GM20431 (cell line): ENCODE data around the gene DENND2C.

Experiments used
- in situ Hi-C: fragments of 300-500 bp; cut with MseI, MboI; formaldehyde crosslinking; loops from one replicate; pipeline ENCODE4 v1.15.0; 2020; ENCODE audit warnings: low sequenced_read_pairs; ENCODE audit not compliant: unreplicated experiment

DENND2C gene

DNA sequence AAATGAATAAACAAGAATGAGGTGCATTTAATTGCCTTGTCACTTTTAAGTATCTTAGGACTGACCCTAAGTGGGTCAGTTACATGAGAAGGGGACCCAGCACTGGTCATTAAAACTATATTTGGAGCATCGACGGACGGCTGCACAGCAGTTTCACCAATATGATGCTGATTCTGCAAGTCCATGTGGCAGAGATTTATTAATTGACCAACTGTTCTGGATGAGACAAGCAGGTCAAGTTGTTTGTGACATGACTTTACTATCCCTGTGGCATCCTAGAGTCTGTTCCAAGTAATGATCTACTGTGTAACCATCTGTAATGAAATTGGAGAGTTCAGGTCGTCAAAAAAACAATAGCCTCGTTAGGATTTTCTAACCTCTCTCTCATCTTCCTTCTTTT is 16.0 kb upstream of the DENND2C start:
- in situ Hi-C loops = no loop called here

DNA sequence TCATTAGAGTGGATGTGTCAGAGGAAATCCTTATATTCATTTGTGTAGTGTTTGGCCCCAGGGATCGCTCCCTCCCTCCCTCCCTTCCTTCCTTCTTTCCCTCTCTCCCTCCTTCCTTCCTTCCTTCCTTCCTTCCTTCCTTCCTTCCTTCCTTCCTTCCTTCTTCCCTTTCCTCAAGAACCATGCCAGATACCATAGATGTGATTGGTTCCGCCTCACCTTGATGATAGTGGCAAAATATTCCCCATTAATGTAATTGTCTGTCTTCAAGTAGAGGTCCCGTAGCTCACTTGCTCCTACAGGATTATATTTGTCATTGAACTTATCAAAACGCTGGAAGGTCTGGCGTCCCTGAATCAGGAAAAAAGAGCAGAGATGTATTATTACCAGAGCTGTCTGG is 7.8 kb upstream of the DENND2C start:
- in situ Hi-C loops = no loop called here

DNA sequence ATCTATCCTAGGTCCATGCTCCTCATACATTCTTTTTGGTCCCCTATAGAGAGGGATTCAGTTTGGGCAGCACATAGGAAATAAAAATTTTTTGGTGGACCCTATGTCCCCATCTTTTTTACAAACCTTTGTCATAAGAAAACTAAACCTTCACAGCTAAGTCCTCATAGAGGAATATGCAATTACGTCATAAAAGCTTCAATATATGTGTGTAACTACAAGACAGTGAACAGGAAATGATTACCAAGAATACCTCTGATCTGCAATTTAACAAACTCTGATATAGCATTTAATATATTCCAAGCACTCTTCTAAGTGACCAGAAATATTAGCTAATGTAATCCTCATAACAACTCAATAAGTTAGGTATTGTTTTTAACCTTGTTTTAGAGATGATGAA is 6.3 kb upstream of the DENND2C start:
- in situ Hi-C loops = no loop called here

- in situ Hi-C loops = no loop called here
Measured at GRCh38 chr1:114671939-114672275, 2.1 kb upstream of the DENND2C start.

DNA sequence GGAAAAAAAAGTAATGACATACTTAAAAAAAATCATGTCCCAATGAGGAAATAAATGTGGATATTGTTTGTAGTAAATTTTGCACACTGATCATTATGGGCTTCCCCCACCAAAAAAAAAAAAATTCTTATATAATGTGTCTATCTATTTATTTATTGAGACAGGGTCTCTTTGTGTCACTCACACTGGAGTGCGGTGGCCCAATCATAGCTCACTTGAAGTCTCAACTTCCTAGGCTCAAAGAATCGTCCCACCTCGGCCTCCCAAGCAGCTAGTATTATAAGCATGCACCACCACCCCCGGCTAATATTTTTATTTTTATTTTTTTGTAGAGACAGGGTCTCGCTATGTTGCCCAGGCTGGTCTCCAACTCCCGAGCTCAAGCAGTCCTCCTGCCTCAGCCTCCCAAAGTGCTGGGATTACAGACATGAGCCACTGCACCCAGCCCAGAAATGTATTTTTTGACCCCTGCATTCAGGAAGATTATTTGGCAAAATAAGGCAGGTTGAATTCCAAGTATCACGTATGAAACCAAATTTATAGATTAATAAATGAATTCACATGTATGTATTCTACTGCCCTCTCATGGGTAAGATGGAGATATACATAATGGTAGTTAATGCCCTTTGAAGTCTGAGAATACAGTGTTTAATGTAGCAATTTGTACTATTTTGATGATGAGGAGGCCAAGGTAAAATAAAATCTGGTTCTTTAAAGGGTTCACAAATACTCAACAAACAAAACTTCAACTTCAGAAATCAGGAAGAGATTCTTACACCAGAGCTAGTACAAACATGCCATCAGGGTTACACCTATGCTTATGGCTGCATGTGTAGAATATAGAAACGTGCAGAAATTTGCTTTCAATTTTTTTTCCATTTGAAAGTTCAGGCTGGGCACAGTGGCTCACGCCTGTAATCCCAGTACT is 1.4 kb upstream of the DENND2C start:
- in situ Hi-C loops = no loop called here

DNA sequence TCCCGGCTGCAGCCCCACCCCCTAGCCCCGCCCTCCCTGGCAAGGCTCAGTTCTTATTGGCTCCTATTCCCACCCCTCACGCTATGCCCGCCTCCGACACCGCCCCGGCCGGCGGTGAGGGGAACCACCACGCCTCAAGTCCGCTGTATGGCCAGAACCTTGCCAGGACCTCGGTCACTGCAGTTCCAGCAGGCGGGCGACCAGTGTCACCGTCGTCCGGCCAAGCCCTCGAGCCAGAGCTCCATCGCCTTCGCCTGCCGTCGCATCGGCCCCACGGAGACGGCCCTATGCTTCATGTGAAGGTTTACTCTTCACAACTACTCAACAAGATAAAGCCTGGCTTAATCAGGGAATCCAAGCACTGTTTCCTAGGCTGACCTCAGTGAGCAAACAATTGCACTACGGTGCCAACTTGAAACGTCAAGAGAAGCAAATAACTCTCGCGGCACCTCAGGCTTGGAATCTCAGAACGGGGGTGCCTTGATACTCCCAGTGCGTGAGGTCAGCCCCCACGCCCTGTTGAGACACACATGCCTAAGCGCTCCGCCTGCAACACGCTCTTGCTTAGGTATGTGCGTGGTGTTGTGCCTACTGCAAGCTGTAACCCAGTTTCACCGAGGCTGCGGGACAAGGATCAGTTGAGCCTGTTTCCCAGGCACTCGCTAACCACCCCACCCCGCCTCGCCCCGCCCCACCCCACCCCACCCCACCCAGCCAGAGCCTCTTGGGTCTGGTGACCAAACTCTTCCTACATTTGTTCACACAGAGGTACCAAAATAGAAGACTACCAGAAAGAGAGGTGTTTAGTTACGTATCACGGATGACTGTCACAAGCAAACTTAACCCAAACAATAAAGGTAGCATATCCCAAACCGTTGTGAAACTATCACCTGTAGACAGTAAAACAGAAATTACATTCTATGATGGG is 498 bp upstream of the DENND2C start:
- in situ Hi-C loops = no loop called here

- in situ Hi-C loops = no loop called here
Measured at GRCh38 chr1:114668784-114669561, 876 bp downstream of the DENND2C start.

GRCh38 chr1:114668373-114668772 is 1.5 kb downstream of the DENND2C start:
- in situ Hi-C loops = no loop called here

- in situ Hi-C loops = no loop called here
Measured at GRCh38 chr1:114666954-114667353, 2.9 kb downstream of the DENND2C start.

DNA sequence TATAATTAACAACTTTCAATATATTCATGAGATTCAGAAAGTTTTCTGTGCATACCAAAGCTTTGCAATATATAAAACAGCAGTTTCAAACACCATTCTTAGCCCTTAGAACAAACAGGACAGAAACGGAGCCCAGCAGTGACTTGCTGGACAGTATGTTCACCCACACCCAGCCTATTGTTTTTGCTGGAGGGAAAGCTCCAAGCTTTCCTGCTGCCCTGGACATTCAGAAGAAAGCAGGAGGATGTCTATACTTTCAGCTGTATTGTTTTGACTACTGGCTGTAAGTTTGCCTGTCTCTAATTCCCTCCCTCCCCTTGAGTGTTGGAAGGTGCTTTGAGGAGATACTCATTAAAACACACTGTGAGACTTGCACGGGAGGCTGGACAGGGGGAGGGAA is 9.6 kb downstream of the DENND2C start:
- in situ Hi-C loops = no loop called here

GRCh38 chr1:114651893-114652292 is 18.0 kb downstream of the DENND2C start:
- in situ Hi-C loops = no loop called here

- in situ Hi-C loops = no loop called here
Measured at GRCh38 chr1:114648503-114648902, 21.3 kb downstream of the DENND2C start.

- in situ Hi-C loops = no loop called here
Measured at GRCh38 chr1:114641377-114641776, 28.5 kb downstream of the DENND2C start.

- in situ Hi-C loops = no loop called here
Measured at GRCh38 chr1:114638910-114639309, 30.9 kb downstream of the DENND2C start.

GRCh38 chr1:114632427-114632826 is 37.4 kb downstream of the DENND2C start:
- in situ Hi-C loops = no loop called here

DNA sequence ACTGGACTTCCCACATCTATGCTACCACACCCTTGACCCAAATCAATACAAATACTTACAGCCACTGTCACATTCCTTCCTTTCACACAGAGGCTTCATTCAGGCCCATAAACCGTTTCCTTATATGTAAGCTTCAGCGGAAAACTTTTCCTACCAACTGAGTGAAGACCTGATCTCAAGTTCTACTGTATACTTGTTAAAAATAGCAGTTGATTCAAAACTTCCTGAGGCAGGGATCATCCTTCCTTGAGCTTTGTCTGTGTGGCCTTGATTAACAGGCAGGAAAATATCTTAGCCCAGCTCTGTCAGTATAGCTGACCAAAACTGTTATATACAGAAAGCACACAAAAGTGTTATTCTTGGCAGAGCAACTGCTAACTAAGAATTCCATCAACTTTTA is 42.7 kb downstream of the DENND2C start:
- in situ Hi-C loops = no loop called here

DNA sequence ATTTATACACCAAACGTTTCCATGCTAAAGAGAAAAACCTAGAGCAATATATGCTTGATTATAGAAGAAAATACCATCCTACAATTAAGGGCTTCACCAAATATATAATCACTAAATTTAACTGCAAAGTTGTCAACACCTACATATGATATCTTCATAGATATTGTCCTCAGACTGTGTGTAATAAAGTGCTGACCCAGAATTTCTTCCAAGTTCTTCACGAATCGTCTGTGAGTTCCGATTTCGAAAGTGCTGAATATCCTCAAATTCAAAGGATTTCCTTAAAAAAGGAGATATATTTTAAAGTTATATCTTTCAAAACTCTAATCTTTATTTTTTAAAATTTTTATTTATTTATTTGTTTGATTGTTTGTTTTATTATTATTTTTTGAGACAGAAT is 46.5 kb downstream of the DENND2C start:
- in situ Hi-C loops = no loop called here

- in situ Hi-C loops = no loop called here
Measured at GRCh38 chr1:114620419-114620818, 49.4 kb downstream of the DENND2C start.

- in situ Hi-C loops = no loop called here
Measured at GRCh38 chr1:114618606-114619005, 51.2 kb downstream of the DENND2C start.

DNA sequence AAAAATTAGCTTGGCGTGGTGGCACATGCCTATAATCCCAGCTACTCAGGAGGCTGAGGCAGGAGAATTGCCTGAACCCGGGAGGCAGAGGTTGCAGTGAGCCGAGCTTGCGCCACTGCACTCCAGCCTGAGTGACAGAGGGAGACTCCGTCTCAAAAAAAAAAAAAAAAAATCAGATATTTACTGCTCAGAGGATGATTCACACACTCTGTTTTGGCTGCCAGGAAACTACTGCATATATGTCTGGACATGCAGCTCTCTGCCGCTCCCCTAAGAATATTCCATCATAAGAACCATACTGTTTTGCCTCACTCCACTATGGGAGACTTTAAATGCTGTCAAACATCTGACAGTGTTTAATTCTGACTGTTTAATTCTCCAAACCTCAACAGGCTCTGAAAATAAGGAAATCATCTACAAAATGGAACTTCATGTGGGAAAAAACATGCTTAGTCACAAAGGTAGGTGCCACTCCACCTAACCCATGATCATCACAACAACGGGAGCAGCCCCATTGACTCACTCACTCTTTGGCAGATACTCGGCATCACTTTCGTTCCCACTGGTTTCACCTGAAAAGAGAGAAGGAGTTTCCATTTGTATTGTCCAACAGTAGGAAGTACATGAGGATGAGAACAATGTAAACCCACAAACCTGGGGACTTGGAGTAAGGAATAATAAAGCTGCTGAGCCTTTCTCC is 59.2 kb downstream of the DENND2C start:
- in situ Hi-C loops = no loop called here
